Natural killer cell treated with Interleukin-12 subunit alpha and Interleukin-12 subunit beta and Interleukin-15 and Interleukin-18, amount 100 ng/mL, for 72 hours (primary cell): Measurements from ENCODE around the gene SPA17. TPM values are rescaled to one million over a fixed set of nuclear protein-coding genes. Genes with fewer than 3 reads are reported as not detected.

Experiments used
- ATAC-seq, 2 donors: fragments of 150-1000 bp; cut with Tn5 transposase in 1 of 2; sonication (Bioruptor Pico), chemical (Tn5 transposase) in 1 of 2; 2 replicates each; pipeline ENCODE4 v1.10.0; 2021
- DNase-seq: peaks from one replicate; pipeline ENCODE4 v3.0.0; 2022; ENCODE audit warnings: low spot score
- H3K27ac Mint-ChIP-seq, 2 donors: 1 replicate in 1 of 2; 2 replicates in 1 of 2; pipeline ENCODE4 v1.8.0; 2022; ENCODE audit warnings: mixed read lengths in 2 of 2, mild to moderate bottlenecking in 1 of 2, moderate library complexity in 1 of 2
- H3K27me3 Mint-ChIP-seq, 2 donors: 1 replicate in 1 of 2; 2 replicates in 1 of 2; pipeline ENCODE4 v1.8.0; 2022; ENCODE audit warnings: mixed read lengths in 2 of 2
- H3K36me3 Mint-ChIP-seq: one replicate; pipeline ENCODE4 v1.8.0; 2022; ENCODE audit warnings: mixed read lengths
- H3K4me1 Mint-ChIP-seq, 2 donors: 1 replicate in 1 of 2; 2 replicates in 1 of 2; pipeline ENCODE4 v1.8.0; 2022; ENCODE audit warnings: low read depth in 2 of 2, mixed read lengths in 2 of 2, mild to moderate bottlenecking in 1 of 2
- H3K4me3 Mint-ChIP-seq: one replicate; pipeline ENCODE4 v1.8.0; 2022; ENCODE audit warnings: mixed read lengths
- H3K9me3 Mint-ChIP-seq: 2 replicates; pipeline ENCODE4 v1.8.0; 2022; ENCODE audit warnings: mixed read lengths
- total RNA-seq, 2 donors: library from RNA; stranded (reverse); gene quantifications; one replicate each; pipeline ENCODE4 v1.2.3, GENCODE V29; 2022

SPA17 gene
- 1 to 10 TPM; 1.1 to 1.8 TPM for total RNA-seq

DNA sequence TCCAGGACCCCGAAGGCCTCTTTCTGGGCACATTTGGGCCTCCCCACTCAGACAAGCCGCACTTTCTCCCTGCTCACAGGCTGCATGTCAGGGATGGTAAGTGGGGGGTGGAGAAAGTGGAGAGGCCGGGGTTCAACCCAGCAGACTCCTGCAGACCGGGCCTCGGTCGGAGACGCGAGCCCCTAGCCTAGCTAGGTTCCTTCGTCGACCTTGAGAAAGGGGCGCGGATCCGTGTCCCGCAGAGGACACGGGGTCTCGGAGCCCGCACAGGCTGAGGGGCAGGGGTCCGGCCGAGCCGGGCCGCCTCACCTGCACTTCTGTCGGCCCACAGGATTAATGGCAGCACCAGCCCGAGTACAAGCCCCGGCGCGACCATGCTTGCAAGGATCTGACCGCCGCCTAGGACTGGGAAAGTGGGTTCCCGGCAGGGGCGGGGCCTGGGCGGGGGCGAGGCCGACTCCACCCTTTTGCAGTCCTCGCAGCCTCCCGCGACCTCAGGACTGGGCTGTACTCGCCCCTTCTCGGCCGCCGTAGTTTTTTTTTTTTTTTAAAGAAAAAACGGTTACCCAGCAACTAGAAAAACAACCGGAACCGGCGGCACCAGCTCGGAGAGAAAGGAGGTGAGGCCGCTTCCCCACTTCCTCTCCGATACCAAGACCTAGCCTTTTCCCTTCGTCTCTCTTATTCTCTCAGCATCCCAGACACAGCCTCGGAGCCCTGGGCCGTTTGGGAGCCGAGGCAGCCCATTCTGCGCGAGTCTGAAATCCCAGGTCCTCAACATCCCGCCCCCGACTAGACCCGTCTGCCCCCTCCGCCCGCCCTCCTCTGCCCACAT, at the start of gene SPA17, which contains the start of gene SIAE:
Gene SPA17, plus strand, starts transcription at position 572 of the 835 bp plus-strand sequence. CDS start 1,361 bp downstream, outside the sequence.
Gene SIAE, minus strand, starts transcription at position 407 of the 835 bp plus-strand sequence. Its CDS starts 31 bp downstream, at position 376.
- H3K36me3 Mint-ChIP-seq: no peaks in the 10 kb centered on the region
- H3K9me3 Mint-ChIP-seq: no peaks in the 10 kb centered on the region
- DNase-seq: peak; percentile 92
- peaks cover 12 to 23% of the 10 kb centered on the region in 2 donors for H3K4me1 Mint-ChIP-seq
- ATAC-seq: peak; percentile 97 to 98
- peak within 1 kb of the TSS; percentile 76 to 92 for H3K27ac Mint-ChIP-seq
- H3K27me3 Mint-ChIP-seq: peaks cover 0 to 9% of the 10 kb centered on the region in 2 donors
- H3K4me3 Mint-ChIP-seq: peak within 1 kb of the TSS; percentile 81

DNA sequence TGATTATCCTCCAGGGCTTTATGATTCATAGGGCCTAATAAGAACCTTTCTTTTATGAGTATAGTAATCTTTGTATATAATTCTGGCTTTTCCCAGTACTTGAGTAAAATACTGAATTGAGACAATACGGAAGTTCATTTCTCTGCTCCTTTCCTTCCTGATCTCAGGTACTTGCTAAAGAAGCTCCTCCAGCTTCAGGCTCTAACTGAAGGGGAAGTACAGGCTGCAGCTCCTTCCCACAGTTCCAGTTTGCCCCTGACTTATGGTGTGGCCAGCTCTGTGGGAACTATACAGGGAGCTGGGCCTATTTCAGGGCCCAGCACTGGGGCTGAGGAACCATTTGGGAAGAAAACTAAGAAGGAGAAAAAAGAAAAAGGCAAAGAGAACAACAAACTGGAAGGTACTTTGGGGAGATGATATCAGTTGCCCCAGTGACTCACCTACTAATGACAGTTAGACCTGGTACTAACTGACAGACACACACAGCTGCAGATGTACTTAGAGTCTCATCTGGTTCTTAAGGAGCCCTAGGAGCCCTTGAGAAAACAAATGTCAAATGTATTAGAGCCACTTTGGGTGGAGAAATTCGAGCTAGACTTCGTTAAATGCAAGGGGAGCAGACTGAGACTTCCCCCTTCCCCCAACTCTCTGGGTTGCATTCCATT, 48.1 kb upstream of the SPA17 start:
- Mint-ChIP-seq H3K4me1 (peaks cover 27 to 32% of the 10 kb centered on the region in 2 donors), H3K27ac (no peak overlapping the region), H3K27me3 (no peaks in the 10 kb centered on the region), H3K9me3 (no peaks in the 10 kb centered on the region), H3K4me3 (no peak overlapping the region), H3K36me3 (peaks cover 26% of the 10 kb centered on the region)
- ATAC-seq: no peak
- no peak for DNase-seq

DNA sequence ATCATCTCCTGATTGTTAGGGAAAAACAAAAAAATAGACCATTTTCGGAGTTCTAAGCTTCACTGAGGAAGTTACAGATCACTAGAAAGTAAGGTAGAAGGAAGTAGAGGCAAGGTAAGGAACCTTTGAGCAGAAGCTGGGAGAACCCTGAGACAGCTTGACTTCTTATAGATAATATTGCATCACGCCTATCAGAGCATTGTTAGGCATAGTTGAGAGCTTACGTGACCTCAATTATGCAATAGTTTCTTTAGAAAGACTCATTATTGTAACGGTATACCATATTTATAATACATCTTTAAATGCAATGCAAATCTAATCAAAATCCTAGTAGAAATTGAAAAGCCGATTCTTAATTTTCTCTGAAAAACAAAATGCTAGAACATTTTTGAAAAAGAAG, 46.2 kb upstream of the SPA17 start:
- no peak for DNase-seq
- Mint-ChIP-seq H3K36me3 (peaks cover 31% of the 10 kb centered on the region), H3K9me3 (no peaks in the 10 kb centered on the region), H3K27me3 (no peaks in the 10 kb centered on the region), H3K4me1 (peaks cover 23 to 26% of the 10 kb centered on the region in 2 donors), H3K27ac (no peak overlapping the region), H3K4me3 (no peak overlapping the region)
- ATAC-seq: no peak

DNA sequence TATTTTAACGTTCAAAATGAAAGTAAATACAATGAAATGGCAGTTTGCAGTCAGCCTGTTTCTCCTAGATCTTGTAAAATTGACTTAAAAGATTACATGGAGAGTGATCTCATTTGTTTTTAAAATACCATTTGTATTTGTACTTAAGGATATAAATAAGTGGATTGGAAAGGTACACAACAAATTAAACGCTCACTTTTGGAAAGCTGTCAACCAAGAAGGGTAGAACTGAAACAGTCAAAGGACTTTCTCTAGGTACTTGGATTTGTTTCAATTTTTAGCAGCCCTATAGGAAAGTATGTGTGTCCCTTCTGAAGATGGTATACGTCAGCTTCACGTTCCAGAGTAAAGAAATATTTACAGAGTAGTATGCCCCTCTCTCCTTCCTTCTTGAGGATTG, 43.7 kb upstream of the SPA17 start:
- Mint-ChIP-seq H3K27ac (no peak overlapping the region), H3K27me3 (no peaks in the 10 kb centered on the region), H3K36me3 (peaks cover 36% of the 10 kb centered on the region), H3K9me3 (no peaks in the 10 kb centered on the region), H3K4me1 (peaks cover 14% of the 10 kb centered on the region in 2 donors), H3K4me3 (no peak overlapping the region)
- ATAC-seq: no peak
- DNase-seq: no peak

DNA sequence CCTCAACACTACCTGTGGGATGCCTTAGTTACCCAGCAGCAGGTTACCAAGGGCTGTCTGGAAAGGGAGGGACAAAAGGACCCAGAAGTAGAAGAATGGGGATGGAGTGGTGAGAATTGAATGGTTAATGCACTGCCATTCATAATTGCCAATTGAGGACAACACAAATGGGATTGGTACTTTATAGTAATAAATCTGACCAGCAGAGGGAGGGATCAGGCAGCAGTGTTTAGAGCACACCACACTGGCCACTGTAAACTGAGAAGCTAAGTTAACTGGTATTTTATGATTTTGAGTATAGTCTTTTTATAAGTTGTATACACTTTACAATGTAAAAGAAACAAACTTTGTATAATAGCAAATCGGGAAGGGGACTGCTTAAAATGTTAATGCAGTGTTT, 40.3 kb upstream of the SPA17 start:
- no peak for ATAC-seq
- no peaks in the 10 kb centered on the region for H3K9me3 Mint-ChIP-seq
- peaks cover 0 to 3% of the 10 kb centered on the region in 2 donors for H3K4me1 Mint-ChIP-seq
- H3K27ac Mint-ChIP-seq: no peak overlapping the region
- no peaks in the 10 kb centered on the region for H3K27me3 Mint-ChIP-seq
- DNase-seq: no peak
- no peak overlapping the region for H3K4me3 Mint-ChIP-seq
- peaks cover 37% of the 10 kb centered on the region for H3K36me3 Mint-ChIP-seq

DNA sequence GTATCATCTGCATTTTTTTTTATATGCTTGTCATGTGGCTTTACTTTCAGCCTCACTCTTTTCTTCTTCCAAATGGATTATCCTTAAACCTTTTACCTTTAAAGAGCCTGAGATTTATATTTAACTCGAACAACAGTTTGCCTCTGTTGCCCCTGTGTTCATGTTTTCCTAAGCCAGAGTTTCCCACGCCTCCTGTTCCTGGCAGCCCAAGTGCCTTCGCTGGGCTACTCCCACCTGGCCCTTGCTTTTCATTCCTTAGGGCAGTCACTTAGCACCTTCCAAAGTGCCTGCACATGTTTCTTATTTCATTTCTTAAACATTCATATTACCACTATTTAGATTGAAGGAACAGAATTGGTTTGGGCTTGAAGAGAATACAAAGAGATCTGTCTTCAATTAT, 37.8 kb upstream of the SPA17 start:
- DNase-seq (no peak), ATAC-seq (no peak)
- H3K9me3 Mint-ChIP-seq: no peaks in the 10 kb centered on the region
- no peak overlapping the region for H3K4me3 Mint-ChIP-seq
- no peak overlapping the region for H3K27ac Mint-ChIP-seq
- H3K4me1 Mint-ChIP-seq: no peaks in the 10 kb centered on the region
- H3K27me3 Mint-ChIP-seq: no peaks in the 10 kb centered on the region
- H3K36me3 Mint-ChIP-seq: peaks cover 25% of the 10 kb centered on the region

DNA sequence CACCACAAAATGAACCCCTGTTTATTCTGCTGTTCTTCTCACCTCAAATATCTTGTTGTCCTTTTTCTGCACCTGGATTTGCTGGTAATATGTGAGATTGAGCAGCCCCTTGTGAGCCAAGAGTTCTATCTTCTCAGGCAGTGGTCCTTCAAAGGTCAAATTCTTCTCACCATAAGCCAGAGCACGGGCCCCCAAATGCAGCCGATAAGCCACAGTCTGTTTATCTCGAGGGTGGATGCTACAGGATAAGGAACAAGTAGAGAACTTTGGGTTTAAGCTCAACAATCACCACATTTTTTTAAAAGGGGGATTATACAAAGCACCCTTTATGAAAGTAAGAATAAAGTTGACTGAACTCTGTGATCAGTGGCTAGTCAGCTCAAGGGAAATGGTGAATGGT, 35.2 kb upstream of the SPA17 start:
- Mint-ChIP-seq H3K27ac (no peak overlapping the region), H3K36me3 (peaks cover 14% of the 10 kb centered on the region), H3K4me1 (no peaks in the 10 kb centered on the region), H3K27me3 (no peaks in the 10 kb centered on the region), H3K4me3 (no peak overlapping the region), H3K9me3 (no peaks in the 10 kb centered on the region)
- DNase-seq: no peak
- no peak for ATAC-seq

DNA sequence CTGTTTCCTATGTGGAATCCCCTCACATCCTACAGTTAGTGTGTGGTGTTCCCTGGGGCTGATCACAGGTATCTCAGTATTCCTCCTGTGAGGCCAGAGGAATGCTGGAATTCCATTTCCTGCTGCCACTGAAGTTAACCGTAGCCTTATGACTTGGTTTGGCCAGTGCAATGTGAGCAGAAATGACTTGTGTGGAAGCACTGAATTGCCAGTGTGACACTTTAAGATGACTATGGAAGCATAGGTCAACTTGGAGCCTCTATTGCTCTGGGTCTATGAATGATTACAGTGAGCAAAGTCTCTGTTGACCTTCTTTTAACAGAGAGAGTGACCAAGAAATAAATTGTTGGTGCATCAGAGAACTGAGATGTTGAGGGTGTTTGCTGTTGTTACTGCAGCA, 34.5 kb upstream of the SPA17 start:
- Mint-ChIP-seq H3K4me3 (no peak overlapping the region), H3K27me3 (no peaks in the 10 kb centered on the region), H3K9me3 (no peaks in the 10 kb centered on the region), H3K4me1 (no peaks in the 10 kb centered on the region), H3K36me3 (peaks cover 12% of the 10 kb centered on the region), H3K27ac (no peak overlapping the region)
- no peak for ATAC-seq
- no peak for DNase-seq

DNA sequence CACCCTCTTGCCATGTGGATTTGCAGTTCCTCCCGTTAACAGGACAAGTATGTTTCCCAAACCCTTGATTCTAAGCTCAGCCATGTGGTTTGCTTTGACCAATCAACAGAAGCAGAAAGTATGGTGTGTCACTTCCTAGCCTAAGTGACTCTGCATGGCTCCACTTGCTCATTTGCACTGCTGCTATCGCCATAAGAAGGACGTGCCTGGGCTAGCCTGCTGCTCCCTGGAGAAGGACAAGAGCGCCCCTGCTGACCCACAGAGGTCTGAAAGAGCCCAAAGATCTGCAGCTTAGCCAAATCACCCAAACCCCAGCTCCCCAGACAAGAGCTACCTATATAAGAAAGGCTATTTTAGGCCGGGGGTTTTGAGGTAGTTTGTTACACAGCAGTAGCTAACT, 33.0 kb upstream of the SPA17 start:
- Mint-ChIP-seq H3K27me3 (no peaks in the 10 kb centered on the region), H3K9me3 (no peaks in the 10 kb centered on the region), H3K4me1 (peaks cover 0 to 6% of the 10 kb centered on the region in 2 donors), H3K27ac (no peak overlapping the region), H3K4me3 (no peak overlapping the region), H3K36me3 (peaks cover 11% of the 10 kb centered on the region)
- ATAC-seq (no peak), DNase-seq (no peak)

DNA sequence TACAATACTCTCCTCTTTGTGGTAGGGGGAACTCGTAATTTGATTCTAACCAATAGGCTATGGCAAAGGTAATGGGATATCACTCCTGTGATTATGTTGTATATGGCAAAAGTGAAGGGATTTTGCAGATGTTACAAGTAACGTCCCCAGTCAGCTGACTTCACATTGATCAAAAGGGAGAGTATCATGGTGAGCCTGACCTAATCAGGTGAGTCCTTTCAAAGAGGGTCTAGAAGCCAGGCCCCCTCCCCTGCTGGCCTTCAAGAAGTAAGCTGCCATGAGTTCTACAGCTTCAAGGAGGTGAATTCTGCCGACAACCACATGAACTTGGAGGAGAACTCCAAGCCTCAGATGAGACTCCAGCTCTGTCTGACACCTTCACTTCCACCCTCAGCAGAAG, 31.1 kb upstream of the SPA17 start:
- Mint-ChIP-seq H3K27ac (no peak overlapping the region), H3K27me3 (no peaks in the 10 kb centered on the region), H3K9me3 (no peaks in the 10 kb centered on the region), H3K4me3 (no peak overlapping the region), H3K4me1 (peaks cover 0 to 6% of the 10 kb centered on the region in 2 donors), H3K36me3 (no peaks in the 10 kb centered on the region)
- ATAC-seq: no peak
- DNase-seq: no peak

DNA sequence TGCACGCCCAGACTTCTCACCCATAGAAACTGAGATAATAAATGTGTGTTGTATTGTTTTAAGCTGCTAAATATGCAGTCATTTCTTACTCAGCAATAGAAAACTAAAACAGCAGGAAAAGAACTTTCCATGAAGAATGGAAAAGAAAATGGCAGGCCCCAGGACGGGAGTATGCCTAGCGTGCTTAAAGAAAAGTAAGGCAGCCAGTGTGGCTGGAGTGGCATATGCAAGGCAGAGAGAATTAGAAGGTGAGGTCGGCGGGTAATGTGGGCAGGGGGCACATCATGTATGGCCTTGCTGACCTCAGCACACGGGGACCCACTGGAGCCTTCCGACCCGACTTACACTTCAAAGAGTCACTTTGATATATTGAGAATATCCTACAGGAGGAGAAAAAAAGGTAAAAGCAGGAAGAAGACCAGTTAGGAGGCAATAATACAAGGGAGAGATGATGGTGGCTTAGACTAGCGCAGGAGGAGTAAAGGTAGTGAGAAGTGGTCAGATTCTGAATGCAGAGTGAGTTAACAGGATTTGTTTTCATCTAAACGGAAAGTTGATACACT, 30.6 kb upstream of the SPA17 start:
- Mint-ChIP-seq H3K27ac (no peak overlapping the region), H3K4me1 (peaks cover 0 to 6% of the 10 kb centered on the region in 2 donors), H3K4me3 (no peak overlapping the region), H3K27me3 (no peaks in the 10 kb centered on the region), H3K36me3 (no peaks in the 10 kb centered on the region), H3K9me3 (no peaks in the 10 kb centered on the region)
- DNase-seq (no peak), ATAC-seq (no peak)

DNA sequence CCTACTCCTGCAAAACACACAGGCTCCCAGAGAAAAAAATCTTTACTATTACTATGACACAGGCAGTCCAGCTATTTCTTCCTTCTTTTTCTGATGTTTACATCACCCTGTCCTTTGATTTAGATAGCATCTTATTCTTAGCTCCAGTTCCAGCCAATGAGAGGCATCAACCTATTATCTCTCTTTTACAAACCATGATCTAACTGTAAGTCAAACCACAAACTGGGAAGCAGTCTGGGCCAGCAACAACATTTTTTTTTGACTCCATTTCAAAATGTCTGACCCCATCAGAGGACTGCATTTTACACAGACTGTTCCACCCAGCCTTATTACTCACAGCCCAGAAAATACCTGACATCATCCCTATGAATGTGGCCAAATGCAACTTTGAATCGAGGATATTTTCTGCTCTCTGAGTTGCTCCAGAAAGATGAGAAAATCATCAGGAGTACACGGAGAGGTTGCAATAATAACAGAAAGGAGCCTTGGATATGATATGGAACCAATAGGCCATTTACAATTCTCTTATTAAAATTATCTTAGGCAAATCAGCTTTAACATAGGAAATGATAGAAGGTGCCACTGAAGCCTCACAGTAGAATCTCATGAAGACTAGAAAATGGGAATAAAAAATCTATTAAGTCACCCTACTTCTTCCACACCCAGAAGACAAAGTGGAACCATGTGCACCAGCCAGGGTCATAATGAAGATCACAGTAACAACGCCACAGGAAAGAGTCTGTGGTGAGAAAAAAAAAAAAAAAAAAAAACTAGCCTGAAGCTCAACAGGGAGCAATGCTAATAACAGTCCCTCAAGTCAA, 29.9 kb upstream of the SPA17 start:
- H3K36me3 Mint-ChIP-seq: no peaks in the 10 kb centered on the region
- DNase-seq (no peak), ATAC-seq (no peak)
- peaks cover 0 to 6% of the 10 kb centered on the region in 2 donors for H3K4me1 Mint-ChIP-seq
- H3K4me3 Mint-ChIP-seq: no peak overlapping the region
- no peaks in the 10 kb centered on the region for H3K27me3 Mint-ChIP-seq
- H3K27ac Mint-ChIP-seq: no peak overlapping the region
- no peaks in the 10 kb centered on the region for H3K9me3 Mint-ChIP-seq

DNA sequence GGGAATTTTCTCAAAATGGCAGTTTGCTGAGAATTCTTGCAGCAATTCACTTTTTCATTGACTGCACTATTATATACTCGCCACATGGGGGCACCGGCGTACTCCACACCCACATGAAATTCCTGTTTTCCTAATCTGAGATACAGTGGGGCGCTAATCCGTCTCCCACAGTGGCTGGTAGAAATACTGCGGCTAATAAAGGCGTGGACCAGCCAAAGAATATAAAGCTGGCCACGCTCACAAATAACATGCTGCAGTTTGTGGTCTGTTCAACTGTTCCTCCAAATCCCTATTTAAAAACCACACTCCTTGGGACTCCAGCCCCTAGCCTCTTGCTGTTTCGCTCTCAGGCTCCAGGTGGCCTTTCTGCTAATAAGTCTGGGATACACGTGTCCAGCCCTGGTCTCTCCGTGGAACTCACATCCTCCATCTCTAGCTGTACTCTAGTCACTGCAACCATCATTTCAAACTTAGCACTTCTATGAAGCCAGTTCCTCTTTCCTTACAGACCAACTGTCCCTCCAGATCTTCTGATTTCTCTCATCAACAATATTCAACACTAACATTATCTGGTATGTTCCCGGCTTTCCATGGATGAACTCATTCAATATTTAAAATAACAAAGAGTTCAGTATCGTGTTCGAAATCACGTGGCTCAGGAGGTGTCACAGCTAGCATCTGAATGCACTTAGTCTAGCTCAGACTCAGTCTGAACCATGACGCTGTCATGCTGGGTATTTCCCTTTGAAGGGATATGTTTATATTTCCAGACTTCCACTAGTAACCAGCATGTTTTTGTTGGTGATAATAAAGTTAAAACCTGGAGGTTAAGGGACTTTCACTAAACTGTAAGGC, 29.1 kb upstream of the SPA17 start:
- DNase-seq (no peak), ATAC-seq (no peak)
- Mint-ChIP-seq H3K27me3 (no peaks in the 10 kb centered on the region), H3K27ac (no peak overlapping the region), H3K36me3 (no peaks in the 10 kb centered on the region), H3K9me3 (no peaks in the 10 kb centered on the region), H3K4me3 (no peak overlapping the region), H3K4me1 (peaks cover 0 to 6% of the 10 kb centered on the region in 2 donors)
